ENCODE data around the gene CENPE.

CENPE gene

DNA sequence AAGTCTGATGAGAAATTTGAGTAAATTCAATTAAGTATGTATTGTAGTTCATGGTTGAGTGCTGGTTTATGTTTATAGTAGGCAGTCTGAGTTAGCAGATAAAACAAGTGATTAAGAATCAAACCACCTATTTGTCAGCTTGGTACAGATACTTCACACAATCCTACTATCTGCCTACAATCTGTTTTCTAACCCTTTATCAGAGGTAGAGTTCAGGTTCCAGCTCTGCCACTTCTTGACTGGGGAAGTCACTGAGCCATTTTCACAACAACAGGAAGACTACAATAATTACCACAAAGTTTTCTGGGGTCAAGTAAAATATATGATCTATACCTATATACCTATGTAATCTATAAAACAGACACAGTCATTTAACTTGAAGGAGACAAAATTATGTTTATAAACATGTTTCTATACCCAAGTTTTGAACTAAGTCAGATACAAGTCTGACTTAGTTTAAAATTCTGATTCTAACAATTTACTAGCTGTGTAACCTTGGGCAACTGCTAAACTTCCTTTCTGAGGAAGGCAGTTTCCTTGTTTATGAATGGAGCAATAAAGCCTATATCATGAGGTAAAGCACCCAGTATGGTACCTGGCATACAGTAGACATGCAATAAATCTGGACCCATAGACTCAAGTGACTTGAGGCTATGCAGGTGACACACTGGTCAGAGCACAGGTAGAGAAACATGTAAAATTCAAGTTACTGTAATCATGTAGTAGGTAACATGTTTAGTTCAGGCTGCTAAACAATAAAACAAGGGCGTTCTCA, 61.3 kb downstream of the CENPE start:
- no peak for TF ChIP-seq TEAD4 (IDR thresholded peaks at IDR 0.05)
- no peak for TF ChIP-seq NFIC (IDR thresholded peaks at IDR 0.05)
- TF ChIP-seq, protein P1, sequence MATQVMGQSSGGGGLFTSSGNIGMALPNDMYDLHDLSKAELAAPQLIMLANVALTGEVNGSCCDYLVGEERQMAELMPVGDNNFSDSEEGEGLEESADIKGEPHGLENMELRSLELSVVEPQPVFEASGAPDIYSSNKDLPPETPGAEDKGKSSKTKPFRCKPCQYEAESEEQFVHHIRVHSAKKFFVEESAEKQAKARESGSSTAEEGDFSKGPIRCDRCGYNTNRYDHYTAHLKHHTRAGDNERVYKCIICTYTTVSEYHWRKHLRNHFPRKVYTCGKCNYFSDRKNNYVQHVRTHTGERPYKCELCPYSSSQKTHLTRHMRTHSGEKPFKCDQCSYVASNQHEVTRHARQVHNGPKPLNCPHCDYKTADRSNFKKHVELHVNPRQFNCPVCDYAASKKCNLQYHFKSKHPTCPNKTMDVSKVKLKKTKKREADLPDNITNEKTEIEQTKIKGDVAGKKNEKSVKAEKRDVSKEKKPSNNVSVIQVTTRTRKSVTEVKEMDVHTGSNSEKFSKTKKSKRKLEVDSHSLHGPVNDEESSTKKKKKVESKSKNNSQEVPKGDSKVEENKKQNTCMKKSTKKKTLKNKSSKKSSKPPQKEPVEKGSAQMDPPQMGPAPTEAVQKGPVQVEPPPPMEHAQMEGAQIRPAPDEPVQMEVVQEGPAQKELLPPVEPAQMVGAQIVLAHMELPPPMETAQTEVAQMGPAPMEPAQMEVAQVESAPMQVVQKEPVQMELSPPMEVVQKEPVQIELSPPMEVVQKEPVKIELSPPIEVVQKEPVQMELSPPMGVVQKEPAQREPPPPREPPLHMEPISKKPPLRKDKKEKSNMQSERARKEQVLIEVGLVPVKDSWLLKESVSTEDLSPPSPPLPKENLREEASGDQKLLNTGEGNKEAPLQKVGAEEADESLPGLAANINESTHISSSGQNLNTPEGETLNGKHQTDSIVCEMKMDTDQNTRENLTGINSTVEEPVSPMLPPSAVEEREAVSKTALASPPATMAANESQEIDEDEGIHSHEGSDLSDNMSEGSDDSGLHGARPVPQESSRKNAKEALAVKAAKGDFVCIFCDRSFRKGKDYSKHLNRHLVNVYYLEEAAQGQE (IDR thresholded peaks at IDR 0.05; ENCODE audit: low read depth) = no peak
- no peak for TF ChIP-seq CEBPB (IDR thresholded peaks at IDR 0.05)
- no peak for TF ChIP-seq TCF12 (IDR thresholded peaks at IDR 0.05; ENCODE audit: low read depth)
- TF ChIP-seq EGR1 (IDR thresholded peaks at IDR 0.05) = no peak
- no peak for TF ChIP-seq YY1 (IDR thresholded peaks at IDR 0.05; ENCODE audit: low read depth)
- TF ChIP-seq ZBTB7A (IDR thresholded peaks at IDR 0.05; ENCODE audit: low read depth) = no peak
- TF ChIP-seq CREB1 (IDR thresholded peaks at IDR 0.05; ENCODE audit: low read depth) = no peak
- no peak for TF ChIP-seq FOXM1 (IDR thresholded peaks at IDR 0.05; ENCODE audit: borderline replicate concordance, low read depth)
- no peak for TF ChIP-seq RAD21 (IDR thresholded peaks at IDR 0.05; ENCODE audit: low read depth)
- no peak for TF ChIP-seq TAF1 (IDR thresholded peaks at IDR 0.05; ENCODE audit: low read depth)

DNA sequence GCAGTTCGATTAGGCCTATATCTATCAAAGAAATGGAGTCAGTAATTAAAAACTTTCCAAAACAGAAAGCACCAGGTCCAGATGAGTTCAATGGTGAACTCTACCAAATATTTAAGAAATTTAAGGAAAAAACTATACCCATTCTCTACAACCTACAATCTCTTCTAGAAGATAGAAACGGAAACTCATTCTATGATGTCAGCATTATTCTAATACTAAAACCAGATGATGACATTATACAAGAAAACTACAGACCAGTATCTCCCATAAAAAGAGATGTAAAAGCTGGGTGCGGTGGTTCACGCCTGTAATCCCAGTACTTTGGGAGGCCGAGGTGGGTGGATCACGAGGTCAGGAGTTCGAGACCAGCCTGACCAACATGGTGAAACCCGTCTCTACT, 69.0 kb downstream of the CENPE start:
- TF ChIP-seq TCF12 (IDR thresholded peaks at IDR 0.05; ENCODE audit: low read depth) = no peak
- TF ChIP-seq RAD21 (IDR thresholded peaks at IDR 0.05; ENCODE audit: low read depth) = no peak
- no peak for TF ChIP-seq USF1 (IDR thresholded peaks at IDR 0.05)
- no peak for TF ChIP-seq YY1 (IDR thresholded peaks at IDR 0.05; ENCODE audit: low read depth)
- no peak for TF ChIP-seq ZBTB7A (IDR thresholded peaks at IDR 0.05; ENCODE audit: low read depth)
- no peak for TF ChIP-seq CREB1 (IDR thresholded peaks at IDR 0.05; ENCODE audit: low read depth)
- no peak for TF ChIP-seq EP300 (IDR thresholded peaks at IDR 0.05; ENCODE audit: borderline replicate concordance)
- TF ChIP-seq EGR1 (IDR thresholded peaks at IDR 0.05) = no peak
- TF ChIP-seq, protein P1 (IDR thresholded peaks at IDR 0.05; ENCODE audit: low read depth) = no peak
- TF ChIP-seq NFIC (IDR thresholded peaks at IDR 0.05) = no peak
- no peak for TF ChIP-seq CEBPB (IDR thresholded peaks at IDR 0.05)

DNA sequence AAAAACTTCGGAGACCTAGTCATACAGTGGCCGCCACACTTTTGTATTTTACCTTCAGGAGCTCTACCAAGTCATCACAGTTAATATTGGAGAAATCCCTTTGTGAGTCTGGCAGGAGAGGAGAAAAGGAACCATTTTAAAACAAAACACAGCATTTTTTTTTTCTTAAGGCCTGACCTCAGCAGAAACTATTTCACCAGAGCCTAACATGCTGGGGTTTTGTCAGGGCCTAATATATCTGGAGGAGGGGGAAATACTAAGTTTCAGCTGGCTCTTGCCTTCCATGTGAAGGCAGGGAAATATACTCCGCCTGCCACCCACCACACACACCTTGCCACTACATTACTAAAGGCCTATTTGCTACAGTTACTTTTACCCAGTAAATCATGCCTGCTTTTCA, 72.0 kb downstream of the CENPE start:
- TF ChIP-seq EGR1 (IDR thresholded peaks at IDR 0.05) = no peak
- no peak for TF ChIP-seq ZBTB7A (IDR thresholded peaks at IDR 0.05; ENCODE audit: low read depth)
- TF ChIP-seq NFIC (IDR thresholded peaks at IDR 0.05) = no peak
- no peak for TF ChIP-seq EP300 (IDR thresholded peaks at IDR 0.05; ENCODE audit: borderline replicate concordance)
- no peak for TF ChIP-seq TCF12 (IDR thresholded peaks at IDR 0.05; ENCODE audit: low read depth)
- TF ChIP-seq TEAD4 (IDR thresholded peaks at IDR 0.05) = no peak
- no peak for TF ChIP-seq CREB1 (IDR thresholded peaks at IDR 0.05; ENCODE audit: low read depth)
- TF ChIP-seq YY1 (IDR thresholded peaks at IDR 0.05; ENCODE audit: low read depth) = no peak

DNA sequence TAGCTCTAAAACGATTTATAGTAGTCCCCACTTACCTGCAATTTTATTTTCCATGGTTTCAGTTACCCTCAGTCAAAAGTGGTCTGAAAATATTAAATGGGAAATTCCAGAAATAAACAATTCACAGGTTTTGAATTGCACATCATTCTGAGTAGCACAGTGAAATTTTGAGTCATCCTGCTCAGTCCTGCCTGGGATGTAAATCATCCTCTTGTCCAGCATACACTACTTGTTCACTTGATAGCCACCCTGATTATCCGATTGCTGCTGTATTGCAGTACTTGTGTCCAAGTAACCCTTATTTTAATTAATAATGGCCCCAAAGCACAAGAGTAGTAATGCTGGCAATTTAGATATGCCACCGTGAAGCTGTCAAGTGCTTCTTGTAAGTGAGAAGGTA, 75.0 kb downstream of the CENPE start:
- TF ChIP-seq TEAD4 (IDR thresholded peaks at IDR 0.05) (no peak), MAX (IDR thresholded peaks at IDR 0.05) (no peak), FOXM1 (IDR thresholded peaks at IDR 0.05; ENCODE audit: borderline replicate concordance, low read depth) (no peak), EGR1 (IDR thresholded peaks at IDR 0.05) (no peak), RAD21 (IDR thresholded peaks at IDR 0.05; ENCODE audit: low read depth) (no peak), CEBPB (IDR thresholded peaks at IDR 0.05) (no peak), CREB1 (IDR thresholded peaks at IDR 0.05; ENCODE audit: low read depth) (no peak), ZBTB7A (IDR thresholded peaks at IDR 0.05; ENCODE audit: low read depth) (no peak), TAF1 (IDR thresholded peaks at IDR 0.05; ENCODE audit: low read depth) (no peak), USF1 (IDR thresholded peaks at IDR 0.05) (no peak), EP300 (IDR thresholded peaks at IDR 0.05; ENCODE audit: borderline replicate concordance) (no peak), YY1 (IDR thresholded peaks at IDR 0.05; ENCODE audit: low read depth) (no peak), NFIC (IDR thresholded peaks at IDR 0.05) (no peak), TCF12 (IDR thresholded peaks at IDR 0.05; ENCODE audit: low read depth) (no peak)
- TF ChIP-seq, protein P1 (IDR thresholded peaks at IDR 0.05; ENCODE audit: low read depth) = no peak
